Measurements from ENCODE around the gene FOXC1.

Gene FOXC1

GRCh38 chr6:1609648-1610496, at the start of gene FOXC1:
FOXC1 (plus strand) TSS chr6:1609915; CDS start chr6:1610446, 531 bp downstream.
- TF ChIP-seq CTCF (IDR thresholded peaks at IDR 0.05; ENCODE audit: low read depth, low read length, missing control alignments), result no peak
- H3K4me3 ChIP-seq (ENCODE audit: low read depth, low read length), result peak within 1 kb of the TSS; percentile 68
- peak; percentile 22 for DNase-seq (ENCODE audit: low read depth)

- DNase-seq (ENCODE audit: low read depth), result no peak
- H3K4me3 ChIP-seq (ENCODE audit: low read depth, low read length), result no peak overlapping the region
- TF ChIP-seq CTCF (IDR thresholded peaks at IDR 0.05; ENCODE audit: low read depth, low read length, missing control alignments), result no peak
These were observed 49.2 kb upstream of the FOXC1 start for GRCh38 chr6:1560281-1561058.

GRCh38 chr6:1561355-1561754, 48.4 kb upstream of the FOXC1 start:
- TF ChIP-seq CTCF (IDR thresholded peaks at IDR 0.05; ENCODE audit: low read depth, low read length, missing control alignments), result no peak
- DNase-seq (ENCODE audit: low read depth), result no peak
- no peak overlapping the region for H3K4me3 ChIP-seq (ENCODE audit: low read depth, low read length)

GRCh38 chr6:1562171-1562955, 47.4 kb upstream of the FOXC1 start:
- no peak overlapping the region for H3K4me3 ChIP-seq (ENCODE audit: low read depth, low read length)
- TF ChIP-seq CTCF (IDR thresholded peaks at IDR 0.05; ENCODE audit: low read depth, low read length, missing control alignments), result no peak
- DNase-seq (ENCODE audit: low read depth), result no peak

- no peak for TF ChIP-seq CTCF (IDR thresholded peaks at IDR 0.05; ENCODE audit: low read depth, low read length, missing control alignments)
- H3K4me3 ChIP-seq (ENCODE audit: low read depth, low read length), result no peak overlapping the region
- no peak for DNase-seq (ENCODE audit: low read depth)
These were observed 40.3 kb upstream of the FOXC1 start for GRCh38 chr6:1569377-1569776.

GRCh38 chr6:1570848-1571247, 38.9 kb upstream of the FOXC1 start:
- TF ChIP-seq CTCF (IDR thresholded peaks at IDR 0.05; ENCODE audit: low read depth, low read length, missing control alignments), result no peak
- DNase-seq (ENCODE audit: low read depth), result no peak
- no peak overlapping the region for H3K4me3 ChIP-seq (ENCODE audit: low read depth, low read length)

Data from GM12864 (cell line).